ENCODE data around the gene C6orf132. TPM values are rescaled to one million over a fixed set of nuclear protein-coding genes. Genes with fewer than 3 reads are reported as not detected.

C6orf132 gene
- polyA plus RNA-seq, 2 donors: 150 to 357 TPM

DNA sequence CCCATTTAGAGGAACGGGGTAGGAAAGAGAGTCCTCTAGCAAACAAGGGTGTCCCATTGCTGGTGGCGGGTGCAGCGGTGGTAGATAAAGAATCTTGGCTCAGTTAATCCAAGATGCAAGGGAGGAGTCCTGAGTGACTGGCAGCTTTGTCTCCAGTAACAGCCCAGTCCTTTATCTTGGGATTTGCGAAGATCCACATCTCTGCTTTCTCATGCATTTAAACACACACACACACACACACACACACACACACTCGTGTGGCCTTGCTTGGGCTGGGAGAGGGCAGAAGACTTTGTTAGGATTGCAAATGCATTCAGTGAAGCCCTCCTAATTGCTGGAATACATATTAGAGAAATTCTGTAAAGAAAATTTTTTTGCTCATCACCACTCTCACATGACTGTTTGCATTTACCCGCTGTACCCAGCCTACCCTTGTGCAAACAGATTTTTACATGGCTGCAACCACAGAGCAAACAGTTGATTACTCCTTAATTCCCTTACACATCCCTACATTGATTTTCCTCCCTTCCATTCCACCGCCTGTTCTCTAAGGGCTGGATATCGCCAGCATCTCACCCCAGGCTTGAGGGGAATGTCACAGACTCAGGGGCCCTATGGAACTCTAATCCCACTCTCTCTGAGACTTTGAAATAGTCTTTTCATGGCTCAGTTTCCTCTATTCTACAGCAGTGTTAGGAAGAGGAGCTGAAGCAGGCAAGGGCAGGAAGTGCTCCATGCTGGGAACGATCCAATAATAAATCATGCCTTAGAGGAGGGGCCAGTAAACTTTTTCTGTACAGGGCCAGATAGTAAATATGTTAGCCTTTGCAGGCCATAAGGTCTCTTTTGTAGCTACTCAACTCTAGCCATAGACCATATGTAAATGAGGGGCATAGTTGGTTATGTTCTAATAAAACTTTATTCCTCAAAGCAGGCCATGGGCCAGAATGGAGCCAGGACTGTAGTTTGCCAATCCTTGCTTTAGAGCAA, 3.5 kb downstream of the C6orf132 start:
- no peaks in the 10 kb centered on the region for H3K27me3 ChIP-seq (ENCODE audit: control insufficient read depth in 1 of 2, insufficient read depth in 2 of 2, low read length in 2 of 2)
- H3K4me1 ChIP-seq (ENCODE audit: control insufficient read depth in 2 of 2, insufficient read depth in 2 of 2, low read length in 1 of 2): peaks cover 0 to 16% of the 10 kb centered on the region in 2 donors
- peak overlapping the region; percentile 51 to 97 for H3K27ac ChIP-seq (ENCODE audit: low read depth in 2 of 2, low read length in 1 of 2)
- H3K36me3 ChIP-seq (ENCODE audit: control insufficient read depth in 2 of 2, insufficient read depth in 2 of 2, low read length in 1 of 2): peaks cover 0 to 18% of the 10 kb centered on the region in 2 donors
- peak overlapping the region; percentile 34 to 75 for H3K4me3 ChIP-seq (ENCODE audit: low read depth in 1 of 2, low read length in 2 of 2)
- H3K9me3 ChIP-seq (ENCODE audit: control insufficient read depth in 2 of 2, insufficient read depth in 1 of 2, low read depth in 1 of 2, low read length in 1 of 2): no peaks in the 10 kb centered on the region
- WGBS, 2 donors: 46 to 51% methylated on average over 9 of the region's 9 CpGs

DNA sequence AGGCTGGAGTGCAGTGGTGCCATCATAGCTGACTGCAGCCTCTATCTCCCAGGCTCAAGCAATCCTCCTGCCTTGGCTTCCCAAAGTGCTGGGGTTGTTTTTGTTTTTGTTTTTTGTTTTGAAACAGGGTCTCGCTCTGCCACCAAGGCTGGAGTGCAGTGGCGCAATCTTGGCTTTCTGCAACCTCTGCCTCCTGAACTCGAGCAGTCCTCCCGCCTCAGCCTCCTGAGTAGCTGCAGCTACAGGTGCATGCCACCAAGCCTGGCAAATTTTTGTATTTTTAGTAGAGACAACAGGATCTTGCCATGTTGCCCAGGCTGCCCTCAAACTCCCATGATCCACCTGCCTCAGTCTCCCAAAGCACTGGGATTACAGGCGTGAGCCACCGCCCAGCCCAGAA, 4.2 kb downstream of the C6orf132 start:
- WGBS, 2 donors: 91 to 93% methylated on average over 6 of the region's 6 CpGs
- Histone ChIP-seq H3K27me3 (ENCODE audit: control insufficient read depth in 1 of 2, insufficient read depth in 2 of 2, low read length in 2 of 2) (no peaks in the 10 kb centered on the region), H3K9me3 (ENCODE audit: control insufficient read depth in 2 of 2, insufficient read depth in 1 of 2, low read depth in 1 of 2, low read length in 1 of 2) (no peaks in the 10 kb centered on the region), H3K4me3 (ENCODE audit: low read depth in 1 of 2, low read length in 2 of 2) (peak overlapping the region; percentile 7 to 75), H3K36me3 (ENCODE audit: control insufficient read depth in 2 of 2, insufficient read depth in 2 of 2, low read length in 1 of 2) (peaks cover 0 to 18% of the 10 kb centered on the region in 2 donors), H3K4me1 (ENCODE audit: control insufficient read depth in 2 of 2, insufficient read depth in 2 of 2, low read length in 1 of 2) (peaks cover 0 to 17% of the 10 kb centered on the region in 2 donors), H3K27ac (ENCODE audit: low read depth in 2 of 2, low read length in 1 of 2) (peak overlapping the region; percentile 31 to 51)

DNA sequence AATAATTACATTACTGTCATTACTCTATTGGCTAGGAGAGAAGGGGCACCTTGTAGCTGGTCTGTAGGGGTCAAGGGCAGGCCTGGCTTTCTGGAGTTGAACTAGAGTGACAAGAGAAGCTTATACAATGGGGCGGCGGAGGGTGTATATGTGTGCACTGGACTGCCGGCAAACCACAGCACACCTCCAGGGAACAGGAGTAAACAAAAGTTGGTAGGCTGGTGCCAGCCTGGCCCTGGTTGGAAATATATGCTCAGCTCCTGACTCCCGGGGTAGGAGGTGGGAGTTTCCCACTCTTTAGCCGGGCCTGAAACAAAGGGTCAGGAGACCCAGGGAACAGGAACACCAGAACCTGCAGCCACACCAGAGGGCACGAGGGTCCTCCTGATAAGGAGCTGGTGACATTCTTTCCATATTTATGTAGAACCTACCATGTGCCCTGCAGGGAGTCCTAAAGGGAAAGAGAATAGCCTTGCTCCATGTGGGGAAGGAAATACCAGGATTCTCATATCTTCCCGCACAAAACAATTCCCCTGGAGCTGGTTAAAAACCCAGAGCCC, 5.1 kb downstream of the C6orf132 start:
- peak overlapping the region; percentile 10 to 75 for H3K4me3 ChIP-seq (ENCODE audit: low read depth in 1 of 2, low read length in 2 of 2)
- H3K36me3 ChIP-seq (ENCODE audit: control insufficient read depth in 2 of 2, insufficient read depth in 2 of 2, low read length in 1 of 2): peaks cover 0 to 18% of the 10 kb centered on the region in 2 donors
- WGBS, 2 donors: 50 to 53% methylated on average over 7 of the region's 7 CpGs

DNA sequence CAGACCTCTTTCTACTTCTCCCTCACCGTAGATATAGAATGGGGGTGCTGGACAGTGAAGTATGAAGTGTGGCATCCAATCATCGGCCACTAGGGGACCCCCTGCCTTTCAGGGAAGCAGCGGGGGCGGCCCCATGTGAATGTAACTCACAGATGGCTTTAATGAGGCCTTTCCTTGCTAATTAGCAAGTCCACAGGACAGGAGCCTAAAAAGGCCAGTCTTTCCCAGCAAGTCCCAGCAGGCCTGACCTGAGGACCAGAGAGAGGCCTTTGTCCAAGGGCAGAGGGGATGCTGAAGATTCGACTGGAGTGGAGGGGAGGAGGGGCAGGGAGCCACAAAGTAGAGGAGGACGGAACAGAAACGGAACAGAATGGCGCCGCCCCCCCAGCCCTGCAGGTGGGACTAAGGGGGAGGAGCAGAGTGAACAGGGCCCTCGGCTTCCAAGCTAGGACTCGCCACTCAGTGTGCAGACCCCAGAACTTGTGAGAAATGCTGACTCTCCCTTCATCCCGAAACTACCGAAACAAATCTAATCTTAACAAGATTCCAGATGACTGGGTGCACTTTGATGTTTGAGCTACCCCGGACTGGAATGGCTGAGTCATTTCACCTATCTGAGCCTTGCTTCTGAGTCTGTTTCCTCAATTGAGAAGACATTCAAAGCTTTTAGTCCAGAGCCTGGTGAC, 5.8 kb downstream of the C6orf132 start:
- Histone ChIP-seq H3K4me1 (ENCODE audit: control insufficient read depth in 2 of 2, insufficient read depth in 2 of 2, low read length in 1 of 2) (peaks cover 0 to 19% of the 10 kb centered on the region in 2 donors), H3K4me3 (ENCODE audit: low read depth in 1 of 2, low read length in 2 of 2) (peak overlapping the region; percentile 10 to 75), H3K36me3 (ENCODE audit: control insufficient read depth in 2 of 2, insufficient read depth in 2 of 2, low read length in 1 of 2) (peaks cover 0 to 21% of the 10 kb centered on the region in 2 donors), H3K9me3 (ENCODE audit: control insufficient read depth in 2 of 2, insufficient read depth in 1 of 2, low read depth in 1 of 2, low read length in 1 of 2) (no peaks in the 10 kb centered on the region), H3K27ac (ENCODE audit: low read depth in 2 of 2, low read length in 1 of 2) (peak overlapping the region; percentile 81 to 91), H3K27me3 (ENCODE audit: control insufficient read depth in 1 of 2, insufficient read depth in 2 of 2, low read length in 2 of 2) (no peaks in the 10 kb centered on the region)
- 34 to 42% methylated on average over 14 of the region's 14 CpGs for WGBS, 2 donors

More for the DNA sequence above, 5.1 kb downstream of the C6orf132 start:
- Histone ChIP-seq H3K27ac (ENCODE audit: low read depth in 2 of 2, low read length in 1 of 2) (peak overlapping the region; percentile 81 to 91), H3K4me1 (ENCODE audit: control insufficient read depth in 2 of 2, insufficient read depth in 2 of 2, low read length in 1 of 2) (peaks cover 0 to 17% of the 10 kb centered on the region in 2 donors), H3K9me3 (ENCODE audit: control insufficient read depth in 2 of 2, insufficient read depth in 1 of 2, low read depth in 1 of 2, low read length in 1 of 2) (no peaks in the 10 kb centered on the region), H3K27me3 (ENCODE audit: control insufficient read depth in 1 of 2, insufficient read depth in 2 of 2, low read length in 2 of 2) (no peaks in the 10 kb centered on the region)

DNA sequence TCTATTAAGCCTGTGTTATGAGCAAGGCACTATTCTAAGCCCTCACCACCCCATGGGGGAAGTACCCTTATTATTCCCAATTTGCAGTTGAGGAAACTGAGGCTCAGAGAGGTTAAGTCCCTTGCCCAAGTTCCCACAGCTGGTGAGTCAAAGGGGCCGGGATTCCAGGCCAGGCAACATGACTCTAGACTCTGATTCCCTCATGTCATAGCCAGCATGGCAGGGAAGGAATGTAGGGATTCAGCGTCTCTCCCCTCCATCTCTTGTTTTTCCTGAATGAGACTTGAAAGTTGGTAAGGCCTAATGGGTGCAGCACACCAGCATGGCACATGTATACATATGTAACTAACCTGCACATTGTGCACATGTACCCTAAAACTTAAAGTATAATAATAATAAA, 6.7 kb downstream of the C6orf132 start:
- peaks cover 0 to 19% of the 10 kb centered on the region in 2 donors for H3K4me1 ChIP-seq (ENCODE audit: control insufficient read depth in 2 of 2, insufficient read depth in 2 of 2, low read length in 1 of 2)
- no peak overlapping the region for H3K4me3 ChIP-seq (ENCODE audit: low read depth in 1 of 2, low read length in 2 of 2)
- no peaks in the 10 kb centered on the region for H3K27me3 ChIP-seq (ENCODE audit: control insufficient read depth in 1 of 2, insufficient read depth in 2 of 2, low read length in 2 of 2)
- peaks cover 0 to 18% of the 10 kb centered on the region in 2 donors for H3K36me3 ChIP-seq (ENCODE audit: control insufficient read depth in 2 of 2, insufficient read depth in 2 of 2, low read length in 1 of 2)
- no peak overlapping the region for H3K27ac ChIP-seq (ENCODE audit: low read depth in 2 of 2, low read length in 1 of 2)
- H3K9me3 ChIP-seq (ENCODE audit: control insufficient read depth in 2 of 2, insufficient read depth in 1 of 2, low read depth in 1 of 2, low read length in 1 of 2): no peaks in the 10 kb centered on the region
- WGBS, 2 donors: 88 to 90% methylated on average over 2 of the region's 2 CpGs

DNA sequence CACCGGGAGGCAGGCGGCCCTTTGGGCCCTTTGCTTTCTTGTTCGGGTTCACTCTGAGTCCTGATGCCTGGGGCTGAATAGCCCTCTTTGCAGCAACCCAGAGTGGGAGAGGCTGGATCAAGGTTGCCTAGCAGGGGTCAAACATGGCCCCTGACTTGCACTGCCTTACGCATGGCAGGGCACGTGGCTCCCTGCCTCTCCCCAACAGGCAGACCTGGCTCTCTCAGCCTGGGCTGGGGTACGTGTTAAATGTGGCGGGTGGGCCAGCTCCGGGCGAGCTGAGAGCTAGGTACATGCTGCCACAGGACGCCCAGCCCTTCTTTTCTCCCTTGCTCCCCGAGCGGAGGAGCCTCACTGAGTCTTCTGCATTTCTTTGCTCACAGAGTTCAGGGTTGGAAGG, 7.3 kb downstream of the C6orf132 start:
- H3K9me3 ChIP-seq (ENCODE audit: control insufficient read depth in 2 of 2, insufficient read depth in 1 of 2, low read depth in 1 of 2, low read length in 1 of 2): no peaks in the 10 kb centered on the region
- H3K27ac ChIP-seq (ENCODE audit: low read depth in 2 of 2, low read length in 1 of 2): peak overlapping the region in 1 of 2 donors; percentile 7
- H3K27me3 ChIP-seq (ENCODE audit: control insufficient read depth in 1 of 2, insufficient read depth in 2 of 2, low read length in 2 of 2): no peaks in the 10 kb centered on the region
- H3K4me3 ChIP-seq (ENCODE audit: low read depth in 1 of 2, low read length in 2 of 2): no peak overlapping the region
- H3K4me1 ChIP-seq (ENCODE audit: control insufficient read depth in 2 of 2, insufficient read depth in 2 of 2, low read length in 1 of 2): peaks cover 1 to 18% of the 10 kb centered on the region in 2 donors
- peaks cover 0 to 20% of the 10 kb centered on the region in 2 donors for H3K36me3 ChIP-seq (ENCODE audit: control insufficient read depth in 2 of 2, insufficient read depth in 2 of 2, low read length in 1 of 2)
- WGBS, 2 donors: 85 to 88% methylated on average over 12 of the region's 12 CpGs

DNA sequence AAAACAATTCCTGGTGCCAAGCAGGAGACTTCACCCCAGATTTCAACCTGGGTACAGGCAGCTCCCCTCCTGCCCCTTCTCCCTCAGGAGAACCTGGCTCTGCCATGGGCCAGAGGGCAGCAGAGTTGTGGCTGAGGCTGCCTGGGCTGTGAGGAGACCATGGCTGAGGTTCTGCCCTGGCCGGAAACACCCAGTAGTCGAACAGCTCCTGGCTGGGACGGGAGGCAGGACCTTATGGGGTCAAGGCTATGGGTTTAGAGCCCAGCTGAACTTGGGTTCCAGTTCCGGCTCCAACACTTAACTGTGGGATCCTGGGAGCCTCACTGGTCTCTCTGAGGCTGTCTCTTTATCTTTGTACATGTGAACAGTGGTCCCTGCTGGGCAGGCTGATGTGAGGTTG, 8.5 kb downstream of the C6orf132 start:
- Histone ChIP-seq H3K4me1 (ENCODE audit: control insufficient read depth in 2 of 2, insufficient read depth in 2 of 2, low read length in 1 of 2) (peaks cover 5 to 13% of the 10 kb centered on the region in 2 donors), H3K27ac (ENCODE audit: low read depth in 2 of 2, low read length in 1 of 2) (no peak overlapping the region), H3K36me3 (ENCODE audit: control insufficient read depth in 2 of 2, insufficient read depth in 2 of 2, low read length in 1 of 2) (peaks cover 0 to 23% of the 10 kb centered on the region in 2 donors), H3K9me3 (ENCODE audit: control insufficient read depth in 2 of 2, insufficient read depth in 1 of 2, low read depth in 1 of 2, low read length in 1 of 2) (no peaks in the 10 kb centered on the region), H3K27me3 (ENCODE audit: control insufficient read depth in 1 of 2, insufficient read depth in 2 of 2, low read length in 2 of 2) (no peaks in the 10 kb centered on the region), H3K4me3 (ENCODE audit: low read depth in 1 of 2, low read length in 2 of 2) (no peak overlapping the region)
- WGBS, 2 donors: 82 to 88% methylated on average over 4 of the region's 4 CpGs

DNA sequence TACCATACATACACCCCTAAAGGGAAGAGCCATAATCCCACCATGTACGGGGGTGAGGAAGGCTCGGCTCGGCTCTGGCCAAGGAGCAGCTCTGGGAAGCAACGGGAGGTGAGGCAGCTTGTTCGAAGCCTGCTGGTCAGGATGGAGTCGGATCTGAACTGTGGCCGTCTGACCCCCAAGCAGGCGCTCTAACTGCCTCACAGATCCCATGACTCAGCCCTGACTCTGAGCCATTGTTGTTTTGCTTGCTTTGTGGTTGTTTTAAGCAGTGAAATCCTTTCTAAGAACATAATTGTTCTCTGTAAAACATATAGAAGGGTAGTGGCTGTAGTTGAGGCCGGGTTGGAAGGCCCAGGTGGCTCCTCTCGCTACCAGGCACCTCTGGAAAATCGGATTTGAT, 10.9 kb downstream of the C6orf132 start:
- Histone ChIP-seq H3K9me3 (ENCODE audit: control insufficient read depth in 2 of 2, insufficient read depth in 1 of 2, low read depth in 1 of 2, low read length in 1 of 2) (no peaks in the 10 kb centered on the region), H3K36me3 (ENCODE audit: control insufficient read depth in 2 of 2, insufficient read depth in 2 of 2, low read length in 1 of 2) (peaks cover 0 to 36% of the 10 kb centered on the region in 2 donors), H3K27me3 (ENCODE audit: control insufficient read depth in 1 of 2, insufficient read depth in 2 of 2, low read length in 2 of 2) (no peaks in the 10 kb centered on the region), H3K4me3 (ENCODE audit: low read depth in 1 of 2, low read length in 2 of 2) (no peak overlapping the region), H3K27ac (ENCODE audit: low read depth in 2 of 2, low read length in 1 of 2) (peak overlapping the region; percentile 40), H3K4me1 (ENCODE audit: control insufficient read depth in 2 of 2, insufficient read depth in 2 of 2, low read length in 1 of 2) (peaks cover 5 to 7% of the 10 kb centered on the region in 2 donors)
- WGBS, 2 donors: 73 to 83% methylated on average over 11 of the region's 11 CpGs

DNA sequence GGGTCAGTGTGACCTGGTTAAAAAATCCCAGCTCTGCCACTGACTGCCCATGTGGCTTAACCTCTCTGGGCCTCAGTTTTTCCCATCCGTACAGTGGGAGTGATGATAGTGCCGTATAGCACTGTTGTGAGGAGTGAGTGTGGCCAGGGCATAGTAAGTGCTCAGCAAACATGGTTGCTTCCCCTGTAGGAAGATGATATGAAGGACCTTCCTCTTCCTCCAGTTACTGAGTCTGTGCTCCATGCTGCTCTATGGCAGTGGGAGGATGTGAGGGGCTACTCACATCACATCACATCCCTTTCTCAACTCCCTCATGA, 13.1 kb downstream of the C6orf132 start:
- Histone ChIP-seq H3K4me3 (ENCODE audit: low read depth in 1 of 2, low read length in 2 of 2) (no peak overlapping the region), H3K27ac (ENCODE audit: low read depth in 2 of 2, low read length in 1 of 2) (no peak overlapping the region), H3K36me3 (ENCODE audit: control insufficient read depth in 2 of 2, insufficient read depth in 2 of 2, low read length in 1 of 2) (peaks cover 0 to 36% of the 10 kb centered on the region in 2 donors), H3K4me1 (ENCODE audit: control insufficient read depth in 2 of 2, insufficient read depth in 2 of 2, low read length in 1 of 2) (peaks cover 5 to 18% of the 10 kb centered on the region in 2 donors), H3K9me3 (ENCODE audit: control insufficient read depth in 2 of 2, insufficient read depth in 1 of 2, low read depth in 1 of 2, low read length in 1 of 2) (no peaks in the 10 kb centered on the region), H3K27me3 (ENCODE audit: control insufficient read depth in 1 of 2, insufficient read depth in 2 of 2, low read length in 2 of 2) (no peaks in the 10 kb centered on the region)
- WGBS, 2 donors: 87 to 99% methylated on average over 2 of the region's 2 CpGs
